Breast epithelium (tissue), 3 donors: ENCODE measurements around the gene MED8.

Source experiments
- POLR2A ChIP-seq: fragments of 450-650 bp; IDR thresholded peaks from one replicate; pipeline ENCODE4 v1.6.1; 2016; ENCODE audit warnings: antibody characterized with exemption, mild to moderate bottlenecking, moderate library complexity
- POLR2AphosphoS5 ChIP-seq, 3 donors: sonication (generic); formaldehyde crosslinking; IDR thresholded peaks; one replicate each; pipeline ENCODE4 v1.6.1; 2017; ENCODE audit warnings: antibody characterized with exemption in 3 of 3
- TF ChIP-seq, protein P1 (sequence below), 3 donors: fragments of 450-650 bp; IDR thresholded peaks; one replicate each; pipeline ENCODE4 v1.5.1; 2016 to 2017; ENCODE audit warnings: antibody characterized with exemption in 3 of 3, mild to moderate bottlenecking in 3 of 3, moderate library complexity in 3 of 3

- TF ChIP-seq POLR2A, result no peak
- TF ChIP-seq, protein P1, sequence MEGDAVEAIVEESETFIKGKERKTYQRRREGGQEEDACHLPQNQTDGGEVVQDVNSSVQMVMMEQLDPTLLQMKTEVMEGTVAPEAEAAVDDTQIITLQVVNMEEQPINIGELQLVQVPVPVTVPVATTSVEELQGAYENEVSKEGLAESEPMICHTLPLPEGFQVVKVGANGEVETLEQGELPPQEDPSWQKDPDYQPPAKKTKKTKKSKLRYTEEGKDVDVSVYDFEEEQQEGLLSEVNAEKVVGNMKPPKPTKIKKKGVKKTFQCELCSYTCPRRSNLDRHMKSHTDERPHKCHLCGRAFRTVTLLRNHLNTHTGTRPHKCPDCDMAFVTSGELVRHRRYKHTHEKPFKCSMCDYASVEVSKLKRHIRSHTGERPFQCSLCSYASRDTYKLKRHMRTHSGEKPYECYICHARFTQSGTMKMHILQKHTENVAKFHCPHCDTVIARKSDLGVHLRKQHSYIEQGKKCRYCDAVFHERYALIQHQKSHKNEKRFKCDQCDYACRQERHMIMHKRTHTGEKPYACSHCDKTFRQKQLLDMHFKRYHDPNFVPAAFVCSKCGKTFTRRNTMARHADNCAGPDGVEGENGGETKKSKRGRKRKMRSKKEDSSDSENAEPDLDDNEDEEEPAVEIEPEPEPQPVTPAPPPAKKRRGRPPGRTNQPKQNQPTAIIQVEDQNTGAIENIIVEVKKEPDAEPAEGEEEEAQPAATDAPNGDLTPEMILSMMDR (IDR thresholded peaks at IDR 0.05), result no peak
- TF ChIP-seq POLR2AphosphoS5 (IDR thresholded peaks at IDR 0.05), result no peak
Observed at GRCh38 chr1:43419627-43420425, 30.2 kb upstream of the MED8 start.
